Rectal smooth muscle tissue (tissue), 1 donor: Measurements from ENCODE around the gene CAPRIN1.

Source experiments
- H3K27ac ChIP-seq: one replicate; pipeline ENCODE4 v1.7.0; 2013; ENCODE audit warnings: low read depth, low read length, inconsistent platforms
- H3K27me3 ChIP-seq: one replicate; pipeline ENCODE4 v1.7.0; 2013; ENCODE audit warnings: low read length; ENCODE audit not compliant: control insufficient read depth, insufficient read depth
- H3K36me3 ChIP-seq: one replicate; pipeline ENCODE4 v1.7.0; 2013; ENCODE audit warnings: low read length; ENCODE audit not compliant: control insufficient read depth, insufficient read depth
- H3K4me1 ChIP-seq: one replicate; pipeline ENCODE4 v1.7.0; 2013; ENCODE audit warnings: low read length; ENCODE audit not compliant: control insufficient read depth, insufficient read depth
- H3K4me3 ChIP-seq: one replicate; pipeline ENCODE4 v1.7.0; 2013; ENCODE audit warnings: low read length
- H3K9ac ChIP-seq: one replicate; pipeline ENCODE4 v1.7.0; 2013; ENCODE audit warnings: low read length

The CAPRIN1 gene

DNA sequence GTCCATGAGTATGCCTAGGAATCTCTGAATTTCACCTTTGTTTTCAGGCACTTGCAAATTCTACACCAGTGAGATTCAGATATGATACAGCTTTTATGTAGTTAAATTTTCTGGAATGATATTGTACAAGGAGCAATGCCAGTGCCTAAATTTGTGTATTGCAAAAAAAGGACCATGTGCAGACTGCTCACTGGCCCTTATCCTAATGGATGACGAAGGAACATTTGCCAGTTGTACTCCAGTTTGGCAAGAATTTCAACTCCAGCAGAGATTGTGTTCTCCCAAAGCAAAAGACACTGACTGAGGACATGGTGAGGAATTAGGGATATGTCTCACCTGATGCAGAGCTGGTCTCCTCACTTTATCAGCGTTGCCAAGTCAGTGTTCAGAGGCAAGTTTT lies 62.5 kb downstream of the CAPRIN1 start:
- no peaks in the 10 kb centered on the region for H3K4me1 ChIP-seq
- H3K27me3 ChIP-seq, result no peaks in the 10 kb centered on the region
- no peak overlapping the region for H3K27ac ChIP-seq
- no peak overlapping the region for H3K4me3 ChIP-seq
- H3K9ac ChIP-seq, result no peak overlapping the region
- H3K36me3 ChIP-seq, result peaks cover 49% of the 10 kb centered on the region

DNA sequence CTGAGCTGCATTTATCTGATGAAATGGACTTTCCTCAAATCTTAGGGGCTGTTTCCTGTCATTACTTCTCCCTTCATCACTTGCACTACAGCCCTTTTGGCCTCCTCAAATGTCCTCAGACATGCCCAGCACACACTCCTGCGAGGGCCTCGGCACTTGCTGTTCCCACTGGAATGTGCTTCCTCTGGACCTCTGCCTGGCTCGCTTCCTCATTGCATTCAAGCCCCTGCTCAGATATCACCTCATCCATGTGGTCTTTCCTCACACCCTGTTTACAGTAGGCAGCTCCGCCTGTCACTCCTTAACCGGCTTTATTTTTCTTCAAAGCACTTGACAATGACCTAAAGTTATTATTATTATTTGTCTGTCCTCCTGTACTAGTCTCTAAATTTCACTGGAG lies 62.9 kb downstream of the CAPRIN1 start:
- peaks cover 47% of the 10 kb centered on the region for H3K36me3 ChIP-seq
- H3K4me3 ChIP-seq, result no peak overlapping the region
- no peaks in the 10 kb centered on the region for H3K27me3 ChIP-seq
- no peak overlapping the region for H3K27ac ChIP-seq
- no peak overlapping the region for H3K9ac ChIP-seq
- no peaks in the 10 kb centered on the region for H3K4me1 ChIP-seq

DNA sequence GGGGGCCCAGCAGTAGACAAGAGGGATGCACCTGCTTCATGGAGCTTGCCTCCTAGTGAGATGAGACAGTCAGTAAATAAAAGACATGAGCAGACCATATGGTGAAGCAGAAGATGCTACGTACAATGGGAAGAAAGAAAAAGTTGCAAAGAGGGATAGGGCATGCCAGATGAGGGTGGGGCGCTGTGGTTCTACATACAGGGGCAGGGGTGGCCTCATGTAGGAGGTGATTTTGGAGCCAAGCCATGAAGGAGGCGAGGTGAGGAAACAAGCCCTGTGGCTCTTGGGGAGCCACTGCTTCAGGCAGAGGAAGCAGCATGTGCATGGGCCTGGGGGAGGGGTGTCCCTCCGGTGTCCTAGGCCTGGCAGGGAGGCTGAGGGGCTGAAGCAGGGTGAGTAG lies 69.1 kb downstream of the CAPRIN1 start:
- H3K27me3 ChIP-seq, result no peaks in the 10 kb centered on the region
- H3K36me3 ChIP-seq, result peaks cover 34% of the 10 kb centered on the region
- H3K4me1 ChIP-seq, result no peaks in the 10 kb centered on the region
- no peak overlapping the region for H3K27ac ChIP-seq
- no peak overlapping the region for H3K4me3 ChIP-seq
- no peak overlapping the region for H3K9ac ChIP-seq

DNA sequence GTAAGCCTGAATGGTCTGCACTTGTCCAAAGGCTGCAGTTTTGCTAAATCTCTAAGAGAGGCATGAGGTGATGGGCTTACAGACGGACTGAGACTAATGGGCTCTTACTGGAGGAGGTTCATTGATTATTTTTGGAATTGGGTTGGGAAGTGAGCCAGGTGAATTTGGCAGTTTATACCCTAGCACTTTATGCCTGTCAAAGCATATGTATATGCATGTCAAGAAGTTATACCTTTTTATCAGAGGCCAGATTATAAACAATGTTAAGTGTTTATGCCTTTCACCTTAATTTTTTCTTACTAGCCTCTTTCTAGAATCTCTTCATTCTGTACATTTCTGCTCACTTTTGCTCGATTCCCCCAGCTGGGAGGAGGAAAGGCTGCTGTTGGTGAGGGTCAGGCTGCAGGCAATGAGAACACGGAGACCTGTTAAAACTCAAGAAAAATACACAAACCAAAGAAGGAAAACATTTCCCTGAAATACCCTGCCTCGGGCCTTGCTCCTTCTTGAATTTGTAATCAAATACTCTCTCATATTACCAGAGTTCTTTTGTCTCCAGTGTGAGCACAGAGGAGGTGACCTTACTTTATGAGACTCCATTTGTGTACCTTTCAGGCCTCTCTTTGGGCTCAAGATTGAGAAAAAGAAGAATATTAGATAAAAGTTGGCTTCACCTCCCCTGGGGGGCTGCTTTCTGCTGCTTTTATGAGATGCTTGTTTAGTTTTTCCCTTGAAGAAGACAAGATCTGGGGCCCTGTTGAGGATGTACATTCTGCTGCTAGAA lies 73.5 kb downstream of the CAPRIN1 start:
- Histone ChIP-seq H3K4me3 (no peak overlapping the region), H3K4me1 (no peaks in the 10 kb centered on the region), H3K27ac (no peak overlapping the region), H3K27me3 (no peaks in the 10 kb centered on the region), H3K9ac (no peak overlapping the region), H3K36me3 (peaks cover 37% of the 10 kb centered on the region)

DNA sequence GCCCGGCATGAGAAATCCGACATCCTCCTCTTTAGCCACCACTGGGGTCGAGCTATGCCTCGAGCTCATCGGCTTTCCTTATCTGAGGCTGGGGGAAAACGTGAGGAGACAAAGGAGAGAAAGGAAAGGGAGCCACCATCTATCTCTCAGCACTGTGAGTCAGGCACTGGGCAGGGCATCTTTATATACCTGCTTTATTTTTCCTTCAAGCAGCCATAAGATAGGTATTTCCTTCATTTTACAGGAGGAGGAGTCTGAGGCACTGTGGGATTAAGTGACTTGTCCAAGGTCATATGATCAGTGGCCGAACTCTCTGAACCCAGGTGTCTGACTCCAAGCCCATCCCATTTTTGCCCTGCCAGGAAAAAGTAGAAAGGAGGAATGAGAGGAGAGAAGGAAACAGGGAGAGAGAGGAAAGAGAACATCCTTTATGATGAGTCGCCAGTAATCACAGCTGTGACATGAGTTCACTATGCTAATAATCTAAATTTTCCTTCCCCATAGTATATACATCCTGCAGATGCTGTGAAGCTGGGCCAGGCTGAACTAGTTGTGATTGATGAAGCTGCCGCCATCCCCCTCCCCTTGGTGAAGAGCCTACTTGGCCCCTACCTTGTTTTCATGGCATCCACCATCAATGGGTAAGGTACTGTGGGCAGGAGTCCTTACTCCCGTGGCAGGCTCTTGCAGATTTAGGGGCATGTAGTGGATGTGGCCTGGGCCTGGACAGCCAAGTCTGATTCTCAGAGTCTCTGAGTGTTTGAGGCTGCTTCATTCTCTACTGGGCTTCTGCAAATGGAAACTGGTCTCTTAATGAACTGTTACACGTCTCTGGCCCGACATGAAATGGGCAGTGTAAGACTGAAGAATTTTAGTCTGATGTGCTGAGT lies 75.7 kb downstream of the CAPRIN1 start:
- no peak overlapping the region for H3K27ac ChIP-seq
- H3K27me3 ChIP-seq, result no peaks in the 10 kb centered on the region
- H3K4me1 ChIP-seq, result no peaks in the 10 kb centered on the region
- peaks cover 36% of the 10 kb centered on the region for H3K36me3 ChIP-seq
- no peak overlapping the region for H3K9ac ChIP-seq
- no peak overlapping the region for H3K4me3 ChIP-seq

DNA sequence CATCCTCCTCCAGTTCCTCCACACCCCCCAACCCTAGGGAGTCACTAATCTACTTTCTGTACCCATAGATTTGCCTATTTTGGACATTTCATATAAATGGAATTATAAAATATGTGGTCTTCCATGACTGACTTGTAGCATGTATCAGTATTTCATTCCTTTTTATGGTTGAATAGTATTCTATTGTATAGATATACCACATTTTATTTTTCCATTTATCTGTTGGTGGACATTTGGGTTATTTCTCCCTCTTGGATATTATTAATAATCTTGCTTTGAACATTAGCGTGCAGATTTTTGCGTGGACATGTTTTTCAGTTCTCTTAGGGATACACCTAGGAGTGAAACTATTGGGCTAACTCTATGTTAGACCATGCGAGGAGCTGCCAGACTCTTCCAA lies 77.3 kb downstream of the CAPRIN1 start:
- no peak overlapping the region for H3K4me3 ChIP-seq
- no peaks in the 10 kb centered on the region for H3K27me3 ChIP-seq
- H3K4me1 ChIP-seq, result no peaks in the 10 kb centered on the region
- no peak overlapping the region for H3K27ac ChIP-seq
- peaks cover 35% of the 10 kb centered on the region for H3K36me3 ChIP-seq
- no peak overlapping the region for H3K9ac ChIP-seq

DNA sequence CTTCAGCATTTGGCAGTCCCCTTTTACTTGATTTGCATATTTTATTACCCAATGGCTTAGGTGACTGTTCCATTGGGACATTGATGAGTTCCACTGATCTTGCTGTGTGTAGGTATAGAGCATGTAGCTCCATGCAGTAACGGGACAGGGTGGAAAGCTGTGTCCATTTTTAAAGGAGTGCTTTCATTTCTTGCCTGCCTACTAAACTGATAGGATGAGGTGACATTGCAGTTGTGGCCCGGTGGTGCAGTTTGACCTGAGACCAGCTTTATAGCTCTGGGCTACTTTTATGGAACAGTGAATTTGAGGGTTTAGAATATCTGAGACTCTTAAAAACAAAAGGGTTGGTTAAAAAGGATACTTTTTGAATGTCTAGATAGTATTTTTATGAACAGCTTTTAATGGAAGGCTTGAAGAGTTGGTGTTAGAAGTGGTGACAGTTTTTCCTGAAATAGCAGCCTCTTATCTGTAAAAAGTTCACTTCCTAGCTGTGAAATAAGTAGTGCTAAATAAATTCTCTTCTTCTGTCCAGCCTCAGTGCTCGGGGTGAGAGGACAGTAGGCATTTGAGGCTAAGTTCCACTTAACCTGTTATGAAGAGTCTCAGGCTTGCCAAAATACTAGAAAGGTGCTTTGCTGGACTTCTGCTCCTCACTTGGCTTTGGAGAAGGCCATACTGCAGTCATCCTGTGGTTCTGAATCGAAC lies 80.9 kb downstream of the CAPRIN1 start:
- Histone ChIP-seq H3K9ac (no peak overlapping the region), H3K4me1 (no peaks in the 10 kb centered on the region), H3K27ac (no peak overlapping the region), H3K27me3 (no peaks in the 10 kb centered on the region), H3K4me3 (no peak overlapping the region), H3K36me3 (peaks cover 45% of the 10 kb centered on the region)

DNA sequence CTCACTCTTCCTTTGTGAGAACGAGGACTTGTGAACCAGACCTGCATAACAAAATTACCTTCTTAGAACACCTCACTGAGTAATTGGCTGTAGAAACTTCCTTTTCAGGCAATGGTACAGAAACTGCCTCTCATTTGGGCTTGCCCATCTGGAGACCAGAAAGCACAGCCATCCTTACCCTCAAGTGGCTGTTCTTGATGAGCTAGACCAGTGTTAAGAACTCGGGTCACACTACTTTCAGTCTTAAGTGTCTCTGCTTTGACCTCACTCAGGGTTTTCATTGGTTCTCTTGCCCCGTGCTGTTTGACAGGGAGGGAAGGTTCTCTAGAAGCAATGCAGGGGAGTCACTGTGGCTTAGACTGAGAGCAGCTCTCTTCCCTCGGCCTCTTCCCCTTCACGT lies 83.2 kb downstream of the CAPRIN1 start:
- Histone ChIP-seq H3K36me3 (peaks cover 59% of the 10 kb centered on the region), H3K27ac (no peak overlapping the region)

DNA sequence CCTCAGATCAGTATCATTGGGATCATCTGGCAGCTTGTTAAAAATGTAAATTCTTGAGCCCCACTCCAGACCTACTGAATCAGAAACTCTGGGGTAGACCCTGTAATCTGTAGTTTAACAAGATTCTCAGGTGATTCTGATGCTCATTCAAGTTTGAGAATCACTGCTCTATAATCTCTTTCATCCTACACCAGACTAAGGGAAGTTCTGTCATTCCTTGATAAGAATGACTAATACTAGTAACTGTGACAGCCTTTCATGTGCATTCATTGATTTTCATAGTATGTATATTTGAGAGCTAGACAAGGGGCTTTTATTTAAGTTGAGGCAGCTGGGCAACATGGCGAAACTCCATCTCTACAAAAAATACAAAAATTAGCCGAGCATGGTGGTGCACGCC lies 83.9 kb downstream of the CAPRIN1 start:
- H3K27me3 ChIP-seq, result no peaks in the 10 kb centered on the region
- H3K4me3 ChIP-seq, result no peak overlapping the region
- H3K4me1 ChIP-seq, result no peaks in the 10 kb centered on the region
- H3K27ac ChIP-seq, result no peak overlapping the region
- H3K36me3 ChIP-seq, result peaks cover 63% of the 10 kb centered on the region
- no peak overlapping the region for H3K9ac ChIP-seq

More for the DNA sequence above, 83.2 kb downstream of the CAPRIN1 start:
- H3K27me3 ChIP-seq, result no peaks in the 10 kb centered on the region
- no peaks in the 10 kb centered on the region for H3K4me1 ChIP-seq
- no peak overlapping the region for H3K9ac ChIP-seq
- H3K4me3 ChIP-seq, result no peak overlapping the region

DNA sequence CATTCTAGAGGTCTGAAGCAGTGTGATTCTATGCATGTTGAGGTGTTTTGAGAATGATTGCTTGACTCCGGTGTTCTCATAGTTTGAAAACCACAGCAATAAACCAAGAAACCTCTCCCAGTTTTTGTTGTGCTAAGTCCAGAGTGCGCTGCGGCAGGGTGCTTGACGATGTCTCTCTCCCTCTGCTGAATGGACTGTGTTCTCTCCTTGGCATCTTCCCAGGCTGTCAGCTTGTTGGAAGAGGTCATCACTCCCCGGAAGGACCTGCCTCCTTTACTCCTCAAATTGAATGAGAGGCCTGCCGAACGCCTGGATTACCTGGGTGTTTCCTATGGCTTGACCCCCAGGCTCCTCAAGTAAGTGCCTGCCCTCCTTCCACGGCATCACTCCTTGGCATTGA lies 84.9 kb downstream of the CAPRIN1 start:
- H3K27ac ChIP-seq, result no peak overlapping the region
- peaks cover 66% of the 10 kb centered on the region for H3K36me3 ChIP-seq
- H3K4me1 ChIP-seq, result no peaks in the 10 kb centered on the region
- H3K9ac ChIP-seq, result no peak overlapping the region
- H3K4me3 ChIP-seq, result no peak overlapping the region
- no peaks in the 10 kb centered on the region for H3K27me3 ChIP-seq

DNA sequence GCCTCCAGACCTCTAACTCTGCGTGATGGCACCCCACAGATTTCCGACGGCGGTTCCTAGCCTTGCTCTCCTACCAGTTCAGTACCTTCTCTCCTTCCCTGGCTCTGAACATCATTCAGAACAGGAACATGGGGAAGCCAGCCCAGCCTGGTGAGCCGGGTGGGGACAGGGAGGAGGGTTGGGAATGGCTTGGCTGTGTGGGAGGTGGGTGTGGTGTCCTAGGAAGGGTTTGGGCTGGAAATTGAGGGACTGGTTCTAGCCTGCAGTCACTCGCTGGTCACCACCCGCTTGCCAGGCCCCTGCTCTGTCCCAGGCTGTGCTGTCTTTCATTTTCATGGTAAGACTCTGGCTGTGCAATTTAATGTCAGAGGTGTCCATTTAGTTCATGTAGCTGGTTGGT lies 87.8 kb downstream of the CAPRIN1 start:
- no peak overlapping the region for H3K4me3 ChIP-seq
- peaks cover 77% of the 10 kb centered on the region for H3K36me3 ChIP-seq
- no peaks in the 10 kb centered on the region for H3K4me1 ChIP-seq
- no peak overlapping the region for H3K27ac ChIP-seq
- H3K27me3 ChIP-seq, result no peaks in the 10 kb centered on the region
- no peak overlapping the region for H3K9ac ChIP-seq

DNA sequence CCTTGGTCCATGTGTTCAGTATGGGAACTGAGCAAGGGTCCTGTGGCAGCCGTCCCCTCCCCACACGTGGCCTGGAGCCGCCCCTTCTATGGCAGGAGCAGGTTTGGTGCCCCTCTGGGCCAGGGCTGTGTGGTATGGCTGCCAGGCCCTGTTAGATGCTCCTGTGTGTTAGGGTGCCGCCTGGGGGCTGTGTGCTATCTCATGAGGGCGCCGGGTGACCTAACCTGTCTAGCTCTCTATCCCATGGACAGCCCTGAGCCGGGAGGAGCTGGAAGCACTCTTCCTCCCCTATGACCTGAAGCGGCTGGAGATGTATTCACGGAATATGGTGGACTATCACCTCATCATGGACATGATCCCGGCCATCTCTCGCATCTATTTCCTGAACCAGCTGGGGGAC lies 88.6 kb downstream of the CAPRIN1 start:
- no peaks in the 10 kb centered on the region for H3K4me1 ChIP-seq
- H3K27me3 ChIP-seq, result no peaks in the 10 kb centered on the region
- H3K4me3 ChIP-seq, result no peak overlapping the region
- no peak overlapping the region for H3K27ac ChIP-seq
- H3K36me3 ChIP-seq, result peaks cover 73% of the 10 kb centered on the region
- no peak overlapping the region for H3K9ac ChIP-seq
